Hepatocyte (in vitro differentiated cells): ENCODE data around the gene DOCK1. TPM values are rescaled to one million over a fixed set of nuclear protein-coding genes. Genes with fewer than 3 reads are reported as not detected.

Experiments used
- DNase-seq: peaks from one replicate; pipeline ENCODE4 v3.0.0-alpha.2; 2016; ENCODE audit warnings: low spot score
- H2AFZ ChIP-seq: fragments of 200-600 bp; sonication (generic); 2 replicates; pipeline ENCODE4 v1.6.0; 2016; ENCODE audit warnings: antibody characterized with exemption, mild to moderate bottlenecking
- H3K27ac ChIP-seq: fragments of 200-600 bp; sonication (generic); 2 replicates; pipeline ENCODE4 v1.5.1; 2016; ENCODE audit warnings: mild to moderate bottlenecking
- H3K27me3 ChIP-seq: fragments of 200-600 bp; sonication (generic); 2 replicates; pipeline ENCODE4 v1.6.1; 2016
- H3K36me3 ChIP-seq: fragments of 200-600 bp; sonication (generic); replicated peaks from 2 replicates; pipeline ENCODE4 v1.5.1; 2016; ENCODE audit warnings: low read depth; ENCODE audit not compliant: insufficient read depth
- H3K4me1 ChIP-seq: fragments of 200-600 bp; sonication (generic); 2 replicates; pipeline ENCODE4 v1.5.1; 2016; ENCODE audit warnings: mild to moderate bottlenecking, moderate library complexity; ENCODE audit not compliant: insufficient read depth
- H3K4me2 ChIP-seq: fragments of 200-600 bp; sonication (generic); 2 replicates; pipeline ENCODE4 v1.6.0; 2016
- H3K4me3 ChIP-seq: fragments of 200-600 bp; sonication (generic); 2 replicates; pipeline ENCODE4 v1.5.1; 2016; ENCODE audit warnings: mild to moderate bottlenecking
- H3K79me2 ChIP-seq: fragments of 200-600 bp; sonication (generic); 2 replicates; pipeline ENCODE4 v1.6.0; 2017; ENCODE audit warnings: mild to moderate bottlenecking
- H3K9me2 ChIP-seq: fragments of 200-600 bp; sonication (generic); replicated peaks from 2 replicates; pipeline ENCODE4 v1.6.0; 2017; ENCODE audit warnings: mild to moderate bottlenecking; ENCODE audit not compliant: insufficient read depth
- H3K9me3 ChIP-seq: fragments of 200-600 bp; sonication (generic); 2 replicates; pipeline ENCODE4 v1.5.1; 2016; ENCODE audit warnings: low read depth, mild to moderate bottlenecking
- H4K20me1 ChIP-seq: fragments of 200-600 bp; sonication (generic); 2 replicates; pipeline ENCODE4 v1.6.0; 2016; ENCODE audit warnings: mild to moderate bottlenecking; ENCODE audit not compliant: insufficient read depth, poor library complexity, severe bottlenecking
- CTCF ChIP-seq: fragments of 200-600 bp; sonication (generic); IDR thresholded peaks from 2 replicates; pipeline ENCODE4 v1.5.1; 2016; ENCODE audit warnings: antibody characterized with exemption, mild to moderate bottlenecking; ENCODE audit not compliant: poor library complexity
- EZH2 ChIP-seq: fragments of 200-600 bp; sonication (generic); IDR thresholded peaks from 2 replicates; pipeline ENCODE4 v1.6.1; 2016; ENCODE audit warnings: antibody characterized with exemption, mild to moderate bottlenecking, borderline replicate concordance
- EZH2phosphoT487 ChIP-seq: fragments of 200-600 bp; sonication (generic); IDR thresholded peaks from one replicate; pipeline ENCODE4 v1.6.1; 2018; ENCODE audit warnings: antibody characterized with exemption, mild to moderate bottlenecking, low read depth, moderate library complexity; ENCODE audit not compliant: unreplicated experiment, severe bottlenecking
- WGBS: methylation state at CpG from one replicate; pipeline ENCODE4 v1.1.6; 2016; ENCODE audit warnings: low lambda C conversion rate; ENCODE audit errors: missing lambda C conversion rate; 5-methylcytosine and 5-hydroxymethylcytosine counted together
- polyA plus RNA-seq: library from polyadenylated mRNA; unstranded; fragments of >200 nt; fragmentation: Nextera tagmentation; extraction: Ambion mirVana; gene quantifications from 2 replicates; pipeline ENCODE4 v1.2.1, GENCODE V29; 2016
- total RNA-seq: library from RNA; depleted of rRNA; stranded (reverse); fragments of >200 nt; gene quantifications from 2 replicates; pipeline ENCODE4 v1.2.3, GENCODE V29; 2014

Gene DOCK1
- total and polyA plus RNA-seq, 2 experiments from 2014 or later, result 16.0 to 55.5 TPM

GRCh38 chr10:127496035-127496434, 590.8 kb downstream of the DOCK1 start:
- Histone ChIP-seq H3K36me3 (no peaks in the 10 kb centered on the region), H3K9me2 (no peaks in the 10 kb centered on the region), H3K27ac (no peak overlapping the region), H3K4me1 (no peaks in the 10 kb centered on the region), H3K4me3 (no peak overlapping the region), H3K27me3 (no peaks in the 10 kb centered on the region), H3K9me3 (no peaks in the 10 kb centered on the region), H2AFZ (no peak overlapping the region), H3K4me2 (no peak overlapping the region), H4K20me1 (no peaks in the 10 kb centered on the region), H3K79me2 (no peaks in the 10 kb centered on the region)
- no peak for DNase-seq
- no peak for TF ChIP-seq CTCF
- TF ChIP-seq EZH2phosphoT487, result no peak
- no peak for TF ChIP-seq EZH2
- WGBS, result 64% methylated on average over 13 of the region's 13 CpGs

- H3K4me2 ChIP-seq, result no peak overlapping the region
- no peak overlapping the region for H3K4me3 ChIP-seq
- no peaks in the 10 kb centered on the region for H3K79me2 ChIP-seq
- H3K4me1 ChIP-seq, result no peaks in the 10 kb centered on the region
- H4K20me1 ChIP-seq, result no peaks in the 10 kb centered on the region
- H3K27me3 ChIP-seq, result no peaks in the 10 kb centered on the region
- H2AFZ ChIP-seq, result no peak overlapping the region
- H3K36me3 ChIP-seq, result no peaks in the 10 kb centered on the region
- WGBS, result 92% methylated on average over 10 of the region's 10 CpGs
- H3K9me2 ChIP-seq, result no peaks in the 10 kb centered on the region
- H3K27ac ChIP-seq, result no peak overlapping the region
- no peak for DNase-seq
- TF ChIP-seq EZH2phosphoT487 (no peak), CTCF (no peak), EZH2 (no peak)
- no peaks in the 10 kb centered on the region for H3K9me3 ChIP-seq
These were observed 592.5 kb downstream of the DOCK1 start for GRCh38 chr10:127497685-127498084.

GRCh38 chr10:127498087-127498486, 592.9 kb downstream of the DOCK1 start:
- Histone ChIP-seq H3K9me2 (no peaks in the 10 kb centered on the region), H2AFZ (no peak overlapping the region), H3K9me3 (no peaks in the 10 kb centered on the region), H3K4me1 (no peaks in the 10 kb centered on the region), H3K27ac (no peak overlapping the region), H3K4me2 (no peak overlapping the region), H3K79me2 (no peaks in the 10 kb centered on the region), H3K4me3 (no peak overlapping the region), H3K36me3 (no peaks in the 10 kb centered on the region), H4K20me1 (no peaks in the 10 kb centered on the region), H3K27me3 (no peaks in the 10 kb centered on the region)
- WGBS, result 78% methylated on average over 14 of the region's 14 CpGs
- TF ChIP-seq CTCF, result no peak
- no peak for TF ChIP-seq EZH2phosphoT487
- TF ChIP-seq EZH2, result no peak
- no peak for DNase-seq

DNA sequence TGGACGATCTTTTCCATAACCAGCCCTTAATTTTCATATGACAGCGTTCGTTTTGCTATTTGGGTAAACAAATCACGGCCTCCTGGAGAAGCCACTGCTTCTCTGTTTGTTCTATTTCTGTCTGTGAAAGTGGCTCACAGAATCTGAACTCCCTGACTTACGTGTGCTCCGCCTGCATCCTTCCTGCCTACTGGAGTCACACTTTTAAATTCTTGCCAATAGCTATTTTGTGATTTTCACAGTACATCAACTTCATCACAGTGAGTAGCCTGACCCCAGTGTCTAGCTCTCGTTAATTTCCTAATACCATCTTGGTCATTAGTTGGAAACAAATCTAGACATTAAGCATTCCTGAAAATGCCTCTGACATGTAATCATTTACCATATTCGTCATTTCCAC, 594.9 kb downstream of the DOCK1 start:
- Histone ChIP-seq H3K27me3 (no peaks in the 10 kb centered on the region), H3K4me2 (no peak overlapping the region), H4K20me1 (no peaks in the 10 kb centered on the region), H3K9me3 (no peaks in the 10 kb centered on the region), H3K4me3 (no peak overlapping the region), H2AFZ (no peak overlapping the region), H3K27ac (no peak overlapping the region), H3K9me2 (no peaks in the 10 kb centered on the region), H3K4me1 (no peaks in the 10 kb centered on the region), H3K79me2 (no peaks in the 10 kb centered on the region), H3K36me3 (no peaks in the 10 kb centered on the region)
- TF ChIP-seq EZH2phosphoT487 (no peak), EZH2 (no peak), CTCF (no peak)
- DNase-seq, result no peak
- WGBS, result 88% methylated on average over 8 of the region's 8 CpGs
